Astrocyte (in vitro differentiated cells and primary cell): Measurements from ENCODE around the gene AATF.

Source experiments
- CTCF ChIP-seq: IDR thresholded peaks from 2 replicates; pipeline ENCODE4 v1.5.1; 2011; ENCODE audit warnings: low read depth, mild to moderate bottlenecking, inconsistent platforms, low read length, moderate library complexity; ENCODE audit not compliant: insufficient read depth
- EZH2 ChIP-seq: IDR thresholded peaks from 2 replicates; pipeline ENCODE4 v1.6.1; 2012; ENCODE audit warnings: mild to moderate bottlenecking, low read length, inconsistent platforms; ENCODE audit not compliant: insufficient read depth

GRCh38 chr17:36993227-36993626 is 44.5 kb downstream of the AATF start:
- no peak for TF ChIP-seq CTCF
- no peak for TF ChIP-seq EZH2
